Measurements from ENCODE around the gene ADK.
"Not testable (repeated sequence)": the region's sequence is repeated elsewhere in the genome, so short reads cannot be mapped to it uniquely, and the experiment has no call there.

Gene ADK

DNA sequence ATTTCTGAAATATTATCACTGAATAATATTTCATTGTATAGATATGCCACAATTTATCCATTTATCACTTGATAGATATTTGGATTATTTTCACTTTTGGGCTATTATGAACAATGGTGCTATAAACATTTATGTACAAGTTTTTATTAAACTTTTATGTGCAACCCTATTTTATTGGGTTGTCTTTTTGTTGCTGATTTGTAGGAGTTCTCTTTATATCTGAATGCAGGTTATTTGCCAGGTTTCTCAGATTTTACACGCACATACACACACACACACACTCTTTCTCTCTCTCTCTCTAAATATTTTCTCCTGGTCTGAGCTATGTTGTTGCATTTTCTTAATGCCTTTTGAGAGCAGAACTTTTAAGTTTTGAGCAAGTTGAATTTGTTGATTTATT lies 36.2 kb downstream of the ADK start:
- DNase-seq: no peak

- not testable (repeated sequence) for DNase-seq
These were observed 37.6 kb downstream of the ADK start for GRCh38 chr10:74188617-74189016.

DNA sequence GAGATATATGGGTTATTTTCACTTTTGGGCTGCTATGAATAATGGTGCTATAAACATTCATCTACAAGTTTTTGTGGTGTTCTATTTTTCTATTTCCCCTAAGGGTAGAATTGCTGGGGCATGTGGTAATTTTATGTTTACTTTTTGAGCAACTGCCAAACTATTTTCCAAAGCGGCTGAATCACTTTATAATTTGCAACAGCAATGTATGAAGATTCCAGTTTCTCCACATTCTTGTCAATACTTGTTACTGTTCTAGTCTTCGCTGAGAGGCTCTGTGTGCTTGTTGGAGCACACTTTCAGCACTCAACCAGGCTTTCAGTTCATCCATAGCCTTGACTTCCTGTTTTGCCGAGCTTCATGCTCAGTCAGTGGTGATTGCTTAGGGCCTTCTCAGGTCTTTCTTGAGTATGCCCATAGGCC lies 39.0 kb downstream of the ADK start:
- DNase-seq: peak; percentile 16

GRCh38 chr10:74190494-74190893 lies 39.5 kb downstream of the ADK start:
- DNase-seq: no peak

DNA sequence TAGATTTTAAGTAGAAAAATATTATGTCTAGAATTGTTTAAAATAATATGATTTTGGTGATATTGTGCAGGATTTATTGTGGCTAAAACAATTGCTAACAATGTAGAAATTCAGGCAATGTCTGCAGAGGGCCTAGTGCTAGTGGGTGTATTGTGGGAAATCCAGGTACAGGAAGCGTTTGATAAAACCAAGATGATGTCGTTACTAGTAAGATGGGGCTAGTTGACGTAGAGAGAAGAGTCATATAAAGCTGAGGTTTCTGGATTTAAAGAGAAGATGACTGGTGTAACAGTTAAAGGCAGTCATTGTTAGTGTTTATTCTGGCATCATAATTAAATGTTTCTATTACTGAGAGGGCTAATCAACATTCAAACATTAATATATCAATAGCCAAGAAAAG lies 43.5 kb downstream of the ADK start:
- DNase-seq: no peak

GRCh38 chr10:74194999-74195398 lies 44.0 kb downstream of the ADK start:
- DNase-seq: no peak

DNA sequence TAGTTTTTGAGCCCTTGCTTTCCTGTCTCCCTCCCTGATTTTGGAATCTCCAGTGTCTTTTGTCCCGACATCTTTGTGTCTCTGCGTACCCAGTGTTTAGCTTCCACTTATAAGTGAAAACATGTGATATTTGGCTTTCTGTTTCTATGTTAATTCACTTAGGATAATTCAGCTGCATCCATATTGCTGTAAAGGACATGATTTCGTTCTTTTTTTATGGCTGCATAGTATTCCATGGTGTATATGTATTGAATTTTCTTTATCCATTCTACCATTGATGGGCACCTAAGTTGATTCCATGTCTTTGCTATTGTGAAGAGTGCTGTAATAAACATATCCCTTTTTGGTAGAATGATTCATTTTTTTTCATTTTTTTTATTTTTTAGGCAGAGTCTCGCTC lies 48.3 kb downstream of the ADK start:
- no peak for DNase-seq

- DNase-seq: no peak
These were observed 51.3 kb downstream of the ADK start for GRCh38 chr10:74202356-74202755.

DNA sequence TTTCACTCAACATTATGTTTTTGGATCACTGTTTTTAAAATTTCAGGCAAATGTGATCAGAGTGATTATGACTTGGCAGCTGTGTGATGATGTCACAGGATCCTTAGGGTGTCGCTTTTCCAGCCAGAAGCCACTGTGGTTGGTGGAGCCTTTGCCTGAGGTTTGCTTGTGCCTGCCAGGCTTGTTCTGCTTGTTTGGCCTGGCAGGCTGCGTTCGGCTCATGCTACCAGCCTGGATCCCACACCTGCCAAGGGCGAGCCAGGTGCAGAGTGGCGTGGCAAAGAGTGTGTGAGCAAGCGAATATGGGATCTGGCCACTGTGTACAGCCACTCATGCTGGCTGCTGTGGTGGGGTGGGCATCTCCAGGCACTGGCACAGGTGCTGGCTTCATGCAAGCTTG lies 55.7 kb downstream of the ADK start:
- peak; percentile 73 for DNase-seq

GRCh38 chr10:74207691-74208480 lies 56.9 kb downstream of the ADK start:
- peak; percentile 79 for DNase-seq

DNA sequence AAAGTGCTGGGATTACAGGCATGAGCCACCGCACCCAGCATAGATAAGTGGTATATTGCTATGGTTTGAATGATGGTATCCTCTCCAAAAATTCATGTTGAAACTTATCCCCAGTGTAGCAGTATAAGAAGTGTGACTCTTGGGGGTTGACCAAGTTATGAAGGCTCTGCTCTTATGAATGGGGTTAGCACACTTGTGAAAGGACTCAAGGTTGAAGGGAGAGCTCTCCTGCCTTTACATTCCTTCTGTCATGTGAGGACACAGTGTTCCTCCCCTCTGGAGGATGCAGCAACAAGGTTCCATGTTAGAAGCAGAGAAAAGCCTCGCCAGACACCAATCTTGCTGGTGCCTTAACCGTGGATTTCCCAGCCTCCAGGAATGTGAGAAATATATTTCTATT lies 58.0 kb downstream of the ADK start:
- no peak for DNase-seq

DNA sequence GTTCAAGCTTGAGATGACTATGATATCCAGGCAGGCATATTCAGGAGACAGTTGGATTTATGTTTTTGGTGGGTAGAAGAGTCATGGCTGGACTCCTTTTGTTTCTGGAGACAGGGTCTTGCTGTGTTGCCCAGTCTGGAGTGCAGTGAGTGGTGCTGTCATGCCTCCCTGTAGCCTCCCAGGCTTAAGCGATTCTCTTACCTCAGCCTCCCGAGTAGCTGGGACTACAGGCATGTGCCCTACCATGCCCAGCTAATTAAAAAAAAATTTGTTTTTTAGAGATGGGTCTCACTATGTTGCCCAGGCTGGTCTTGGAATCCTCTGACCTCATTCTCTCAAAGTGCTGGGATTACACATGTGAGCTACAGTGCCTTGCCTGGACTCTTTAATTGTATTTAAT lies 62.0 kb downstream of the ADK start:
- no peak for DNase-seq

DNA sequence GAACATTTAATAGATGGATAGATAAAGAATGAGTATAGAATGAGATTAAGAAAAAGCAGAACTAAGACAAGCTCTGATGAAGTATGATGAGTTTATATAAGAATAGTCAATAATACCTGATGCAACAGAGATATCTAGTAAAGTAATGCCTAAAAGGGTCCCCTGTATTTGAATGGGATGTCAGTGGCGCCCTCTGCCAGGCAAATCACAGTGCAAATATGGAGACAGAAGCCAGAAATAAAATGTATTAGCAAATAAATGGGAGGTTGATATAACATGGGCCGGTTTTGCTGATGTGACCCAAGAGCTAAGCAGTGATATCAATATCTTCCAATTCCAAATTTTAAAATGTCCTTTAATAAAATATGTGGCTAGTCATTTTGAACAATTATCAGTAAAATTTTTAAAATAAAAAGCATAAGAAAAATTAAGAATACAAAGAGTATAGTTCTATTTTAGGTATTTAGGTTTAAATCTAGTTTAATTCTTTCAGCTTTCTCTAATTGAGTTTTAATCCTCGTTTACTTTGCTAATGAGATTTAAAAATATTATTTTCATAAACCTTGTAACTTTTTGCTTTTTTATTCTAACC lies 62.6 kb downstream of the ADK start:
- no peak for DNase-seq

- DNase-seq: not testable (repeated sequence)
These were observed 66.1 kb downstream of the ADK start for GRCh38 chr10:74217110-74217509.

GRCh38 chr10:74222467-74222866 lies 71.4 kb downstream of the ADK start:
- not testable (repeated sequence) for DNase-seq

DNA sequence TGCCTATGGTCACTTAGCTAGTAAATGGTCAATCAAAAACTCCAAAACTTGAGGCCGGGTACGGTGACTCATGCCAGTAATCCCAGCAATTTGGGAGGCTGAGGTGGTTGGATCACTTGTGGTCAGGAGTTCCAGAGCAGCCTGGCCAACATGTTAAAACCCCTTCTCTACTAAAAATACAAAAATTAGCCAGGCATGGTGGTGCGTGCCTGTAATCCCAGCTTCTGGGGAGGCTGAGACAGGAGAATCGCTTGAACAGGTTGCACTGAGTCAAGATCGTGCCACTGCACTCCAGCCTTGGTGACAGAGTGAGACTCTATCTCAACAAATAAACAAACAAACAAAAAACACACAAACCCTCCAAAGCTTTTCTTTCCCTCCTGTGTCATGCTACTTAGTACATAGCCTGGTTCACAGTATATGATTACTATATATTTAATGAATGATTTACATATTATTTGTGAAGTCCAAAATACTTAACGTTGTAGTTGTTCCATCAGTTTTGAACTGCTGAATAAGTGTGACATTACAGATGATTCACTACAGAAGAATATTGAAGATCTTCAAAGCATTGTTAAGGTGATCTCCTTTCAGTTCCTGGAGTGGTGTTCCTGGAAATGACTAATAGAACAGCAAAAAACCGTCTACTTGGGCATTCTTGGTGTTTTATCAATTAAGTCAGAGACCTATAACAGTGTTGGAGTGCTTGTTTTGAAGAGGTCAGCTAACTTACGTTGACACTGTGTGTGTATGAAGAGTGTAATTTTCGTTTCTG lies 72.9 kb downstream of the ADK start:
- DNase-seq: no peak

DNA sequence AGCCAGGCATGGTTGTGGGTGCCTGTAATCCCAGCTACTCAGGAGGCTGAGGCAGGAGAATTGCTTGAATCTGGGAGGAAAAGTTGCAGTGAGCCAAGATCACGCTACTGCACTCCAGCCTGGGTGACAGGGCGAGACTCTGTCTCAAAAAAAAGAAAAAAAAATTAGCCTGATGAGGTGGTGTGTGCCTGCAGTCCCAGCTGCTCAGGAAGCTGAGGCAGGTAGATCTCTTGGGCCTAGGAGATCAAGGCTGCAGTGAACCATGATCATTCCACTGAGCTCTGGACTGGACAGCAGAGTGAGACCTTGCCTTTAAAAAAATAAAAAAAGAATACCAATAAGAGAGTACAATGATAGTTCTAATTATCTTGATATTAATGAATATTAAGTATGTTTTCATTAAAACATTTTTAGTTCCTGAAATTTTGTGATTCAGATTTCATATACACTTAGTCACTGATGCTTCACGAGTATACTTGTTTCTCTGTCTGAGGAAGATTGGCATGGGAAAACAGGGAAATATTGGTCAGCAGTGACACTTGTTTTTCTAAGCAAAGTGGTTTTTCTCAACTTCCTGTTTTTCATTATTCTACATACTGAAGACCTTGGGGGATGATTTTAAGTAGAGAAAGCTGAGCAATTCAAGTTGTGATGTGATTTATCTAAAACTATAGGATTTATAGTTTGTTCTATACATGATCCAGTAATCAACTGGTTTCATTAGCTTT lies 76.8 kb downstream of the ADK start:
- no peak for DNase-seq

- DNase-seq: no peak
These were observed 80.4 kb downstream of the ADK start for GRCh38 chr10:74231375-74231774.

GRCh38 chr10:74233281-74233680 lies 82.3 kb downstream of the ADK start:
- no peak for DNase-seq

DNA sequence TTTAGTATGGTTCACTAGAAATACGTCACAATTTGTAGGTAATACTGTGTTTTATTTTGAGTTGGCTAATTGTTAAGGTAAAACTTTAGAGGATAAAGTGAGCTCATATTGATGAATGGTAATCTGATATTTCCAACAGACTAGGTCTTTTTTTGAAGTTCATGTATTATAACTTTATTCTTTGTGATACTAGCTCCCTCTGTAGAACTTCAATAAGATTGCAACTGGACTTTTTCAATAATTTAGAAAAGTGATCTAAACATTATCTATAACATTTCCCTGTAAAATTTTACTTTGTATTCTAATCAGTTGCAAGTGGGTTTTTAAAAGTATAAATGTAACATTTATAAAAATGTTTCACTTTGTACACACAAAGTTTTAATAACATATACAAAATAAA lies 83.5 kb downstream of the ADK start:
- DNase-seq: no peak

GRCh38 chr10:74238031-74238431 lies 87.0 kb downstream of the ADK start:
- no peak for DNase-seq

DNA sequence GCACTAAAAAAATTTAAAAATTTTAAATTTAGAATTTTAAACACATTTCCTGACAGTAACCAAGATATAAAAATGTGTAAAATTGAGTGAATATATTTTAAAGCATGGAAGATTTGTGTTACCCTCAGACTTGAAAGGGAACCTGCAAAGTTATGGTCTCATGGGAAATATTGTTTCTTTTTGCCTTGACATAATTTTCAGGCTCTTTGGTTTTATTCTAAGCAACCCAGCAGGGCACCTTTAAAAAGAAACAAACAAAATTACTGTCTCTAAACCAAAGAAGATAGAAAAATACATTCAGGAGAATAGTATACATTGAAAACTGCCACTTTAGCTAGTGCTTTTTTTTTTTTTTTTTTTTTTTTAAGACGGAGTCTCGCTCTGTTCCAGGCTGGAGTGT lies 87.5 kb downstream of the ADK start:
- no peak for DNase-seq

DNA sequence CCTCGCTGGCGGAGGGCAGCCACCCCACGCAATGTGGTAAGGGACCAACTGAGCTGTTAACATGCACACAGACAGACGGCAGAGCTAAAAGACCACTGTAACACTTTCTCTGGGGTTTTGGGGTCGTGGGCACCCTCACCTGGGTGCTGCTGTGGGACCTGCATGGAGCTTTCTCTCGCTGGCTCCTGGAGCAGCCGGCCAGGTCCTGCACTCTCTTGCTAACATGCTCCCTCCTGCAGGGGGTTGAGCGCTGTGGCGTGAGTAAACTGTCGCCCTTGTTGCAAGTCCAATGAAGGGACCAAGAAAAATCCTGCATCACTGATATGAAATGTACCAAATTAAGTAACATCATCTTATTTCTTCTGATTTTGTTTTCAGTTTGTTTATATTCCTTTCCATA lies 92.0 kb downstream of the ADK start:
- DNase-seq: no peak

Data from NCI-H510A (cell line).